WTC11 (cell line): ENCODE data around the gene GNPTG. TPM values are rescaled to one million over a fixed set of nuclear protein-coding genes. Genes with fewer than 3 reads are reported as not detected.

ENCODE experiments used
- ATAC-seq: fragments of 200-7000 bp; cut with Tn5 transposase; 2 replicates; pipeline ENCODE4 v1.10.0; 2021; ENCODE audit warnings: mild to moderate bottlenecking, moderate library complexity
- CTCF ChIA-PET: fragments of 300-600 bp; sonication (Branson Sonifier 250); formaldehyde crosslinking; loops from one replicate; lab custom pipeline; 2021; ENCODE audit warnings: antibody characterized with exemption; lab: Charles Lee
- POLR2A ChIA-PET: fragments of 350-600 bp; sonication (Branson Sonifier 250); formaldehyde crosslinking; loops from one replicate; lab custom pipeline; 2021; ENCODE audit warnings: antibody characterized with exemption; lab: Charles Lee
- DNase-seq: peaks from one replicate; pipeline ENCODE4 v3.0.0; 2021; ENCODE audit warnings: low spot score
- H3K27ac Mint-ChIP-seq: 2 replicates; pipeline ENCODE4 v1.8.0; 2021; ENCODE audit warnings: mixed read lengths
- H3K27me3 Mint-ChIP-seq: 2 replicates; pipeline ENCODE4 v1.8.0; 2021; ENCODE audit warnings: low read depth, mild to moderate bottlenecking, moderate library complexity, mixed read lengths
- H3K36me3 Mint-ChIP-seq: 2 replicates; pipeline ENCODE4 v1.8.0; 2021; ENCODE audit warnings: mixed read lengths
- H3K4me1 Mint-ChIP-seq: 2 replicates; pipeline ENCODE4 v1.8.0; 2022; ENCODE audit warnings: mixed read lengths
- H3K4me3 Mint-ChIP-seq: 2 replicates; pipeline ENCODE4 v1.8.0; 2021; ENCODE audit warnings: mild to moderate bottlenecking, moderate library complexity, mixed read lengths
- H3K9me3 Mint-ChIP-seq: 2 replicates; pipeline ENCODE4 v1.8.0; 2021; ENCODE audit warnings: mixed read lengths
- CREB1 ChIP-seq: sonication (generic); formaldehyde crosslinking; IDR thresholded peaks from 2 replicates; pipeline ENCODE4 v1.8.0; 2023; ENCODE audit warnings: mild to moderate bottlenecking, missing genetic modification reagents
- CREM ChIP-seq: sonication (generic); formaldehyde crosslinking; IDR thresholded peaks from 2 replicates; pipeline ENCODE4 v1.8.1; 2022; ENCODE audit warnings: mild to moderate bottlenecking, missing genetic modification reagents, moderate library complexity
- ELF4 ChIP-seq: sonication (generic); formaldehyde crosslinking; IDR thresholded peaks from 2 replicates; pipeline ENCODE4 v1.8.1; 2022; ENCODE audit warnings: low read depth, mild to moderate bottlenecking, moderate library complexity, missing genetic modification reagents
- EMX1 ChIP-seq: fragments of 250-450 bp; sonication (Bioruptor Pico); IDR thresholded peaks from 2 replicates; pipeline ENCODE4 v1.8.0; 2021; ENCODE audit warnings: mild to moderate bottlenecking
- FOXJ3 ChIP-seq: sonication (generic); formaldehyde crosslinking; IDR thresholded peaks from 2 replicates; pipeline ENCODE4 v1.9.0; 2021; ENCODE audit warnings: missing genetic modification reagents, mild to moderate bottlenecking, borderline replicate concordance
- RELA ChIP-seq: sonication (generic); formaldehyde crosslinking; IDR thresholded peaks from 2 replicates; pipeline ENCODE4 v1.8.1; 2022; ENCODE audit warnings: missing genetic modification reagents, mild to moderate bottlenecking, borderline replicate concordance
- RORB ChIP-seq: fragments of 250-450 bp; sonication (Bioruptor Pico); IDR thresholded peaks from 2 replicates; pipeline ENCODE4 v1.9.0; 2021; ENCODE audit warnings: mild to moderate bottlenecking
- SMAD4 ChIP-seq: sonication (generic); formaldehyde crosslinking; IDR thresholded peaks from 2 replicates; pipeline ENCODE4 v1.8.0; 2022; ENCODE audit warnings: mild to moderate bottlenecking, missing genetic modification reagents
- SP1 ChIP-seq: sonication (generic); formaldehyde crosslinking; conservative IDR thresholded peaks from 2 replicates; pipeline ENCODE4 v1.8.1; 2022; ENCODE audit warnings: missing genetic modification reagents
- ZNF263 ChIP-seq: sonication (generic); formaldehyde crosslinking; IDR thresholded peaks from 2 replicates; pipeline ENCODE4 v1.8.1; 2022; ENCODE audit warnings: low read depth, mild to moderate bottlenecking, moderate library complexity, missing genetic modification reagents
- total RNA-seq: library from RNA; stranded (reverse); gene quantifications from 3 replicates; pipeline ENCODE4 v1.2.3, GENCODE V29; 2021
- TF ChIP-seq, protein P1 (sequence below): sonication (generic); formaldehyde crosslinking; IDR thresholded peaks from 2 replicates; pipeline ENCODE4 v1.8.0; 2022; ENCODE audit warnings: mild to moderate bottlenecking, missing genetic modification reagents
- TF ChIP-seq, protein P2 (sequence below): sonication (generic); formaldehyde crosslinking; IDR thresholded peaks from 2 replicates; pipeline ENCODE4 v1.8.1; 2023; ENCODE audit warnings: mild to moderate bottlenecking, missing genetic modification reagents, moderate library complexity
- TF ChIP-seq, protein P3 (sequence below): sonication (generic); formaldehyde crosslinking; IDR thresholded peaks from 2 replicates; pipeline ENCODE4 v1.8.1; 2023; ENCODE audit warnings: mild to moderate bottlenecking, moderate library complexity, missing genetic modification reagents
- TF ChIP-seq, protein P4 (sequence below): fragments of 250-450 bp; sonication (Bioruptor Pico); IDR thresholded peaks from 2 replicates; pipeline ENCODE4 v1.9.0; 2021; ENCODE audit warnings: mild to moderate bottlenecking
- TF ChIP-seq, protein P5 (sequence below): sonication (generic); formaldehyde crosslinking; conservative IDR thresholded peaks from 2 replicates; pipeline ENCODE4 v1.8.1; 2022; ENCODE audit warnings: mild to moderate bottlenecking, missing genetic modification reagents
- TF ChIP-seq, protein P6 (sequence below): sonication (generic); formaldehyde crosslinking; IDR thresholded peaks from 2 replicates; pipeline ENCODE4 v1.8.0; 2022; ENCODE audit warnings: mild to moderate bottlenecking, missing genetic modification reagents
- TF ChIP-seq, protein P7 (sequence below): sonication (generic); formaldehyde crosslinking; IDR thresholded peaks from 2 replicates; pipeline ENCODE4 v1.8.1; 2022; ENCODE audit warnings: missing genetic modification reagents, borderline replicate concordance
- TF ChIP-seq, protein P8 (sequence below): fragments of 250-450 bp; sonication (Bioruptor Pico); conservative IDR thresholded peaks from 2 replicates; pipeline ENCODE4 v1.9.0; 2021; ENCODE audit warnings: mild to moderate bottlenecking
- TF ChIP-seq, protein P9 (sequence below): fragments of 250-450 bp; sonication (Bioruptor Pico); IDR thresholded peaks from 2 replicates; pipeline ENCODE4 v1.9.0; 2021; ENCODE audit warnings: moderate library complexity, mild to moderate bottlenecking, inconsistent platforms, borderline replicate concordance
- TF ChIP-seq, protein P10 (sequence below): sonication (generic); formaldehyde crosslinking; IDR thresholded peaks from 2 replicates; pipeline ENCODE4 v1.8.1; 2023; ENCODE audit warnings: mild to moderate bottlenecking, missing genetic modification reagents

GNPTG gene
- total RNA-seq, 1 experiment from 2014 or later: 35.9 TPM

DNA sequence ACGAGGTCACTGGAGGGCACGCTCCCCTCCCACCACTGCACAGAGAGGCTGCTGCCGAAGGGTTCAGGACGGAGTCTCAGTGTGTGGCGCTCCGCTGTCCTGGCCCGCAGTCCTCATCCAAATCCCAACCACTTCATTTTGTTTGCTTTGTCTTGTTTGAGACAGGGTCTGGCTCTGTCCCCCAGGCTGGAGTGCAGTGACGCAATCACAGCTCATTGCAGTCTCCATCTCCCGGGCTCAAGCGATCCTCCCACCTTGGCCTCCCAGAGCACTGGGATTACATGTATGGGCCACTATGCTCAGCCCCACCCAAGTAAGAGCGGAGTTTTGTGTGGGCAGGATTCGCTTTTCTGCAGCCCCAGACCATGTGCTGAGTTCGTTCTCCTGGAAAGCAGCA, 50.0 kb downstream of the GNPTG start:
- ATAC-seq (no peak), DNase-seq (no peak)
- CTCF ChIA-PET: no interaction called here
- Mint-ChIP-seq H3K36me3 (peaks cover 11% of the 10 kb centered on the region; the same call in 1 of the 2 replicates), H3K27ac (no peak overlapping the region), H3K4me3 (no peak overlapping the region), H3K4me1 (no peaks in the 10 kb centered on the region)
- POLR2A ChIA-PET: no interaction called here
- TF ChIP-seq, protein P1, sequence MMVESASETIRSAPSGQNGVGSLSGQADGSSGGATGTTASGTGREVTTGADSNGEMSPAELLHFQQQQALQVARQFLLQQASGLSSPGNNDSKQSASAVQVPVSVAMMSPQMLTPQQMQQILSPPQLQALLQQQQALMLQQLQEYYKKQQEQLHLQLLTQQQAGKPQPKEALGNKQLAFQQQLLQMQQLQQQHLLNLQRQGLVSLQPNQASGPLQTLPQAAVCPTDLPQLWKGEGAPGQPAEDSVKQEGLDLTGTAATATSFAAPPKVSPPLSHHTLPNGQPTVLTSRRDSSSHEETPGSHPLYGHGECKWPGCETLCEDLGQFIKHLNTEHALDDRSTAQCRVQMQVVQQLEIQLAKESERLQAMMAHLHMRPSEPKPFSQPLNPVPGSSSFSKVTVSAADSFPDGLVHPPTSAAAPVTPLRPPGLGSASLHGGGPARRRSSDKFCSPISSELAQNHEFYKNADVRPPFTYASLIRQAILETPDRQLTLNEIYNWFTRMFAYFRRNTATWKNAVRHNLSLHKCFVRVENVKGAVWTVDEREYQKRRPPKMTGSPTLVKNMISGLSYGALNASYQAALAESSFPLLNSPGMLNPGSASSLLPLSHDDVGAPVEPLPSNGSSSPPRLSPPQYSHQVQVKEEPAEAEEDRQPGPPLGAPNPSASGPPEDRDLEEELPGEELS: no peak
- TF ChIP-seq, protein P2, sequence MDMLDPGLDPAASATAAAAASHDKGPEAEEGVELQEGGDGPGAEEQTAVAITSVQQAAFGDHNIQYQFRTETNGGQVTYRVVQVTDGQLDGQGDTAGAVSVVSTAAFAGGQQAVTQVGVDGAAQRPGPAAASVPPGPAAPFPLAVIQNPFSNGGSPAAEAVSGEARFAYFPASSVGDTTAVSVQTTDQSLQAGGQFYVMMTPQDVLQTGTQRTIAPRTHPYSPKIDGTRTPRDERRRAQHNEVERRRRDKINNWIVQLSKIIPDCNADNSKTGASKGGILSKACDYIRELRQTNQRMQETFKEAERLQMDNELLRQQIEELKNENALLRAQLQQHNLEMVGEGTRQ (CRISPR knock-in tag): no peak
- no peak for TF ChIP-seq SMAD4 (CRISPR knock-in tag)
- no peak for TF ChIP-seq CREB1 (CRISPR knock-in tag)
- TF ChIP-seq, protein P3, sequence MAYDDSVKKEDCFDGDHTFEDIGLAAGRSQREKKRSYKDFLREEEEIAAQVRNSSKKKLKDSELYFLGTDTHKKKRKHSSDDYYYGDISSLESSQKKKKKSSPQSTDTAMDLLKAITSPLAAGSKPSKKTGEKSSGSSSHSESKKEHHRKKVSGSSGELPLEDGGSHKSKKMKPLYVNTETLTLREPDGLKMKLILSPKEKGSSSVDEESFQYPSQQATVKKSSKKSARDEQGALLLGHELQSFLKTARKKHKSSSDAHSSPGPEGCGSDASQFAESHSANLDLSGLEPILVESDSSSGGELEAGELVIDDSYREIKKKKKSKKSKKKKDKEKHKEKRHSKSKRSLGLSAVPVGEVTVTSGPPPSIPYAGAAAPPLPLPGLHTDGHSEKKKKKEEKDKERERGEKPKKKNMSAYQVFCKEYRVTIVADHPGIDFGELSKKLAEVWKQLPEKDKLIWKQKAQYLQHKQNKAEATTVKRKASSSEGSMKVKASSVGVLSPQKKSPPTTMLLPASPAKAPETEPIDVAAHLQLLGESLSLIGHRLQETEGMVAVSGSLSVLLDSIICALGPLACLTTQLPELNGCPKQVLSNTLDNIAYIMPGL: no peak
- TF ChIP-seq RELA (CRISPR knock-in tag): no peak
- TF ChIP-seq, protein P4, sequence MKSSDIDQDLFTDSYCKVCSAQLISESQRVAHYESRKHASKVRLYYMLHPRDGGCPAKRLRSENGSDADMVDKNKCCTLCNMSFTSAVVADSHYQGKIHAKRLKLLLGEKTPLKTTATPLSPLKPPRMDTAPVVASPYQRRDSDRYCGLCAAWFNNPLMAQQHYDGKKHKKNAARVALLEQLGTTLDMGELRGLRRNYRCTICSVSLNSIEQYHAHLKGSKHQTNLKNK (CRISPR knock-in tag): no peak
- no peak for TF ChIP-seq FOXJ3 (CRISPR knock-in tag)
- TF ChIP-seq SP1 (CRISPR knock-in tag): no peak
- TF ChIP-seq RORB (CRISPR knock-in tag): no peak
- TF ChIP-seq CREM (CRISPR knock-in tag): no peak
- TF ChIP-seq, all 79 proteins: peak for 0
- Mint-ChIP-seq H3K9me3 (no peaks in the 10 kb centered on the region), H3K27me3 (no peaks in the 10 kb centered on the region)

DNA sequence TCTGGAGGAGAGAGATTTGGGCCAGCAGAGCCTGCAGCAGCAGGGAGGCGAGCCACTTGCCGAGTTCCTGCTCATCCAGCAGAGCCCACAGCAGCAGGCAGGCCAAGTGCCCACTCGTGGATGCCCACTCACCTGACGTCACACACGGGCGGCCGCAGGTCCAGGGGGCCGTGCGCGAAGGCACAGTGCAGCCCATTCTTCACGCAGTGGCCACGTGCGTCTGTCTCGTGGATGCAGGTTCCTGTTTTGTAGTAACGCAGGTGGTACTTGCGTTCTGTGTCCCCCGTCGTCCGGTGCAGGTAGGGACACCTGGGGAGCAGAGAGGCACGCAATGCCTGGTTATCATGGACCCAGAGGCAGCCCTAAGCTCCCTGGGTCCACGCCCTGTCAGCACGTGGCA, 51.3 kb downstream of the GNPTG start:
- Mint-ChIP-seq H3K9me3 (no peaks in the 10 kb centered on the region), H3K4me3 (no peak overlapping the region), H3K27me3 (no peaks in the 10 kb centered on the region), H3K4me1 (no peaks in the 10 kb centered on the region), H3K36me3 (peaks cover 11% of the 10 kb centered on the region; the same call in 1 of the 2 replicates), H3K27ac (no peak overlapping the region; the same call in 1 of the 2 replicates)
- no peak for ATAC-seq
- CTCF ChIA-PET: no interaction called here
- POLR2A ChIA-PET: no interaction called here
- DNase-seq: no peak
- TF ChIP-seq ZNF263 (CRISPR knock-in tag) (no peak), CREM (CRISPR knock-in tag) (no peak), ELF4 (CRISPR knock-in tag) (no peak), EMX1 (CRISPR knock-in tag) (no peak)
- TF ChIP-seq, protein P5, sequence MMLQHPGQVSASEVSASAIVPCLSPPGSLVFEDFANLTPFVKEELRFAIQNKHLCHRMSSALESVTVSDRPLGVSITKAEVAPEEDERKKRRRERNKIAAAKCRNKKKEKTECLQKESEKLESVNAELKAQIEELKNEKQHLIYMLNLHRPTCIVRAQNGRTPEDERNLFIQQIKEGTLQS (CRISPR knock-in tag): no peak
- TF ChIP-seq, protein P6, sequence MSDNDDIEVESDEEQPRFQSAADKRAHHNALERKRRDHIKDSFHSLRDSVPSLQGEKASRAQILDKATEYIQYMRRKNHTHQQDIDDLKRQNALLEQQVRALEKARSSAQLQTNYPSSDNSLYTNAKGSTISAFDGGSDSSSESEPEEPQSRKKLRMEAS (CRISPR knock-in tag): no peak
- TF ChIP-seq, protein P1: no peak
- TF ChIP-seq, protein P7, sequence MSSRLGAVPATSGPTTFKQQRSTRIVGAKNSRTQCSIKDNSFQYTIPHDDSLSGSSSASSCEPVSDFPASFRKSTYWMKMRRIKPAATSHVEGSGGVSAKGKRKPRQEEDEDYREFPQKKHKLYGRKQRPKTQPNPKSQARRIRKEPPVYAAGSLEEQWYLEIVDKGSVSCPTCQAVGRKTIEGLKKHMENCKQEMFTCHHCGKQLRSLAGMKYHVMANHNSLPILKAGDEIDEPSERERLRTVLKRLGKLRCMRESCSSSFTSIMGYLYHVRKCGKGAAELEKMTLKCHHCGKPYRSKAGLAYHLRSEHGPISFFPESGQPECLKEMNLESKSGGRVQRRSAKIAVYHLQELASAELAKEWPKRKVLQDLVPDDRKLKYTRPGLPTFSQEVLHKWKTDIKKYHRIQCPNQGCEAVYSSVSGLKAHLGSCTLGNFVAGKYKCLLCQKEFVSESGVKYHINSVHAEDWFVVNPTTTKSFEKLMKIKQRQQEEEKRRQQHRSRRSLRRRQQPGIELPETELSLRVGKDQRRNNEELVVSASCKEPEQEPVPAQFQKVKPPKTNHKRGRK (CRISPR knock-in tag): no peak
- TF ChIP-seq, protein P8, sequence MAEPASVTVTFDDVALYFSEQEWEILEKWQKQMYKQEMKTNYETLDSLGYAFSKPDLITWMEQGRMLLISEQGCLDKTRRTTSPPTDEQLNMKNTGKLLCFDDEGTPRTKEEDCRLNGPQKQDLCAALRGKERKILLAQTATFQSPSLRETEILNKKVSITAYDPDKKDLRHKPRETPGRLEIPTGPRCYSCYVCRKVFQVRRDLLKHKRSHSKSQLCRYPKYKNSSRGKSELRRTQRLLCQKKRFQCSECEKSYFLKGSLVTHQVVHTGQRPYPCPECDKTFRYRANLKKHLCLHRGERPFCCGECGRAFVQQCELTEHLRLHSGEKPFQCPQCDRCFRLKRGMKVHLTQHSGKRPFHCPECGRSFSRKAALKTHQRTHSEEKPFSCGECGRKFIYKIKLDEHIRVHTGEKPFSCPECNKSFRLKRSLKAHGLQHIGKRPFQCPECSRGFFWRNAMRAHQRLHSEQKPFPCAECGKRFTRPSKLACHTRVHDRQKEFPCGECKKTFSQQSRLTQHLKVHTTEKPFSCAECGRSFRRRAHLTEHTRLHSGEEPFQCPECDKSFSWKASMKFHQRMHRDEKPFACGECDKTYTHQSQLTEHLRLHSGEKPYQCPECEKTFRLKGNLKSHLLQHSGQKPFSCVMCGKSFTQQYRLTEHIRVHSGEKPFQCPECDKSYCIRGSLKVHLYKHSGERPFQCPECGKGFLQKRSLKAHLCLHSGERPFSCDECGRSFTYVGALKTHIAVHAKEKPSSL: no peak
- TF ChIP-seq, protein P9, sequence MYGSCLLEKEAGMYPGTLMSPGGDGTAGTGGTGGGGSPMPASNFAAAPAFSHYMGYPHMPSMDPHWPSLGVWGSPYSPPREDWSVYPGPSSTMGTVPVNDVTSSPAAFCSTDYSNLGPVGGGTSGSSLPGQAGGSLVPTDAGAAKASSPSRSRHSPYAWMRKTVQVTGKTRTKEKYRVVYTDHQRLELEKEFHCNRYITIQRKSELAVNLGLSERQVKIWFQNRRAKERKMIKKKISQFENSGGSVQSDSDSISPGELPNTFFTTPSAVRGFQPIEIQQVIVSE (CRISPR knock-in tag): no peak
- TF ChIP-seq, protein P10, sequence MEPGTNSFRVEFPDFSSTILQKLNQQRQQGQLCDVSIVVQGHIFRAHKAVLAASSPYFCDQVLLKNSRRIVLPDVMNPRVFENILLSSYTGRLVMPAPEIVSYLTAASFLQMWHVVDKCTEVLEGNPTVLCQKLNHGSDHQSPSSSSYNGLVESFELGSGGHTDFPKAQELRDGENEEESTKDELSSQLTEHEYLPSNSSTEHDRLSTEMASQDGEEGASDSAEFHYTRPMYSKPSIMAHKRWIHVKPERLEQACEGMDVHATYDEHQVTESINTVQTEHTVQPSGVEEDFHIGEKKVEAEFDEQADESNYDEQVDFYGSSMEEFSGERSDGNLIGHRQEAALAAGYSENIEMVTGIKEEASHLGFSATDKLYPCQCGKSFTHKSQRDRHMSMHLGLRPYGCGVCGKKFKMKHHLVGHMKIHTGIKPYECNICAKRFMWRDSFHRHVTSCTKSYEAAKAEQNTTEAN (CRISPR knock-in tag): no peak
